ENCODE data around the gene ELF4.

- TF ChIP-seq CTCF (IDR thresholded peaks at IDR 0.05) (peak; percentile 41; the same call in 1 of the 2 replicates), ERG (CRISPR knock-in tag; IDR thresholded peaks at IDR 0.05) (no peak), ZNF121 (CRISPR knock-in tag; IDR thresholded peaks at IDR 0.05) (0 out of 2 replicates have a peak, but pooled peaks have one; percentile 7), ZNF263 (CRISPR knock-in tag; IDR thresholded peaks at IDR 0.05; ENCODE audit: low read depth) (peak; percentile 65), ZNF219 (CRISPR knock-in tag; IDR thresholded peaks at IDR 0.05; ENCODE audit: borderline replicate concordance) (no peak), ZNF317 (CRISPR knock-in tag; IDR thresholded peaks at IDR 0.05; ENCODE audit: borderline replicate concordance, low read depth) (no peak), SP1 (CRISPR knock-in tag; conservative IDR thresholded peaks at IDR 0.05) (no peak), NR3C1 (CRISPR knock-in tag; conservative IDR thresholded peaks at IDR 0.05; ENCODE audit: low read depth) (no peak), GTF2I (CRISPR knock-in tag; conservative IDR thresholded peaks at IDR 0.05) (no peak), TEAD4 (CRISPR knock-in tag; IDR thresholded peaks at IDR 0.05) (no peak), GABPB1 (CRISPR knock-in tag; IDR thresholded peaks at IDR 0.05) (no peak), ATF3 (CRISPR knock-in tag; conservative IDR thresholded peaks at IDR 0.05) (no peak)
These were observed 10.6 kb upstream of the ELF4 start for GRCh38 chrX:130120746-130121504.

Data from WTC11 (cell line).